Esophagus muscularis mucosa (tissue), 3 donors: ENCODE measurements around the gene ACACB.

ENCODE experiments used
- CTCF ChIP-seq, 3 experiments: fragments of 200-600 bp in 2 of 3; fragments of 450-650 bp in 1 of 3; sonication (generic) in 2 of 3; IDR thresholded peaks; one replicate each; pipeline ENCODE4 v1.5.1; 2017 to 2019; ENCODE audit warnings: antibody characterized with exemption in 3 of 3, mild to moderate bottlenecking in 2 of 3, moderate library complexity in 1 of 3
- POLR2AphosphoS5 ChIP-seq, 2 donors: sonication (generic); formaldehyde crosslinking; IDR thresholded peaks; one replicate each; pipeline ENCODE4 v1.6.1; 2017; ENCODE audit warnings: antibody characterized with exemption in 2 of 2

- TF ChIP-seq CTCF (IDR thresholded peaks at IDR 0.05) (no peak), POLR2AphosphoS5 (IDR thresholded peaks at IDR 0.05) (no peak)
Measured at GRCh38 chr12:109092497-109093021, 23.8 kb upstream of the ACACB start.
